HepG2 (cell line): Measurements from ENCODE around the gene MFF. TPM values are rescaled to one million over a fixed set of nuclear protein-coding genes. Genes with fewer than 3 reads are reported as not detected.
A peak's percentile ranks its signal among the peaks of the same experiment; 100 is the strongest.

ENCODE experiments used
- ADNP ChIP-seq: sonication (generic); formaldehyde crosslinking; IDR thresholded peaks from 2 replicates; pipeline ENCODE4 v1.4.0; 2020; ENCODE audit warnings: missing genetic modification reagents
- ARNT2 ChIP-seq: sonication (generic); formaldehyde crosslinking; IDR thresholded peaks from 2 replicates; pipeline ENCODE4 v1.8.0; 2022; ENCODE audit warnings: mild to moderate bottlenecking, low read depth, missing genetic modification reagents, moderate library complexity
- ELF4 ChIP-seq: sonication (generic); formaldehyde crosslinking; IDR thresholded peaks from 2 replicates; pipeline ENCODE4 v1.5.0; 2020; ENCODE audit warnings: missing genetic modification reagents, mild to moderate bottlenecking, moderate library complexity, borderline replicate concordance
- HDAC2 ChIP-seq: sonication (generic); formaldehyde crosslinking; IDR thresholded peaks from 2 replicates; pipeline ENCODE4 v1.4.0; 2020; ENCODE audit warnings: missing genetic modification reagents
- KLF12 ChIP-seq: sonication (generic); formaldehyde crosslinking; IDR thresholded peaks from 2 replicates; pipeline ENCODE4 v1.4.0; 2020; ENCODE audit warnings: missing genetic modification reagents, borderline replicate concordance
- SALL2 ChIP-seq: sonication (generic); formaldehyde crosslinking; IDR thresholded peaks from 2 replicates; pipeline ENCODE4 v1.8.1; 2023; ENCODE audit warnings: mild to moderate bottlenecking, missing genetic modification reagents, inconsistent platforms
- SIX1 ChIP-seq: sonication (generic); formaldehyde crosslinking; IDR thresholded peaks from 2 replicates; pipeline ENCODE4 v1.4.0; 2020; ENCODE audit warnings: missing genetic modification reagents, borderline replicate concordance
- ZNF205 ChIP-seq: IDR thresholded peaks from 2 replicates; pipeline ENCODE4 v1.6.1; 2018; ENCODE audit warnings: missing biosample characterization, missing genetic modification reagents
- ZNF232 ChIP-seq: sonication (generic); formaldehyde crosslinking; IDR thresholded peaks from 2 replicates; pipeline ENCODE4 v1.4.0; 2020; ENCODE audit warnings: missing genetic modification reagents, borderline replicate concordance
- ZNF441 ChIP-seq: sonication (generic); formaldehyde crosslinking; IDR thresholded peaks from 2 replicates; pipeline ENCODE4 v1.7.0; 2021; ENCODE audit warnings: missing genetic modification reagents, borderline replicate concordance
- polyA plus RNA-seq, 8 experiments: library from polyadenylated mRNA; depleted of rRNA in 3 of 8; stranded (reverse) in 7 of 8; unstranded in 1 of 8; fragments of >200 nt; fragmentation: Illumina TruSeq in 4 of 8; extraction: Trizol in 4 of 8; gene quantifications; 2 replicates each; pipeline versions ENCODE4 v1.2.1 to v1.2.3, GENCODE V29; 2011 to 2016; ENCODE audit warnings: low read depth in 4 of 8, missing spikeins in 1 of 8, mixed read lengths in 1 of 8; ENCODE audit not compliant: insufficient read depth in 1 of 8
- total RNA-seq, 5 experiments: library from RNA; depleted of rRNA; stranded (reverse); fragments of >200 nt; fragmentation: Illumina TruSeq; extraction: Trizol; gene quantifications; 2 replicates each; pipeline ENCODE4 v1.2.3, GENCODE V29; 2016; ENCODE audit warnings: low read depth in 1 of 5
- TF ChIP-seq, protein P1 (sequence below): sonication (generic); formaldehyde crosslinking; IDR thresholded peaks from 2 replicates; pipeline ENCODE4 v1.4.0; 2020; ENCODE audit warnings: missing genetic modification reagents
- TF ChIP-seq, protein P2 (sequence below): sonication (generic); formaldehyde crosslinking; IDR thresholded peaks from 2 replicates; pipeline ENCODE4 v1.4.0; 2020; ENCODE audit warnings: missing genetic modification reagents
- TF ChIP-seq, protein P3 (sequence below): sonication (generic); formaldehyde crosslinking; IDR thresholded peaks from 2 replicates; pipeline ENCODE4 v1.5.0; 2020; ENCODE audit warnings: mild to moderate bottlenecking, missing genetic modification reagents
- TF ChIP-seq, protein P4 (sequence below): sonication (generic); formaldehyde crosslinking; IDR thresholded peaks from 2 replicates; pipeline ENCODE4 v1.4.0; 2020; ENCODE audit warnings: missing genetic modification reagents, mild to moderate bottlenecking, borderline replicate concordance
- TF ChIP-seq, protein P5 (sequence below): sonication (generic); formaldehyde crosslinking; IDR thresholded peaks from 2 replicates; pipeline ENCODE4 v1.4.0; 2020; ENCODE audit warnings: missing genetic modification reagents, mild to moderate bottlenecking, borderline replicate concordance

The MFF gene
- total and polyA plus RNA-seq, 2 of the 13 experiments (the other 11 are each of a cell fraction or from before 2014, with no cell fraction given), result 81.9 to 156 TPM

DNA sequence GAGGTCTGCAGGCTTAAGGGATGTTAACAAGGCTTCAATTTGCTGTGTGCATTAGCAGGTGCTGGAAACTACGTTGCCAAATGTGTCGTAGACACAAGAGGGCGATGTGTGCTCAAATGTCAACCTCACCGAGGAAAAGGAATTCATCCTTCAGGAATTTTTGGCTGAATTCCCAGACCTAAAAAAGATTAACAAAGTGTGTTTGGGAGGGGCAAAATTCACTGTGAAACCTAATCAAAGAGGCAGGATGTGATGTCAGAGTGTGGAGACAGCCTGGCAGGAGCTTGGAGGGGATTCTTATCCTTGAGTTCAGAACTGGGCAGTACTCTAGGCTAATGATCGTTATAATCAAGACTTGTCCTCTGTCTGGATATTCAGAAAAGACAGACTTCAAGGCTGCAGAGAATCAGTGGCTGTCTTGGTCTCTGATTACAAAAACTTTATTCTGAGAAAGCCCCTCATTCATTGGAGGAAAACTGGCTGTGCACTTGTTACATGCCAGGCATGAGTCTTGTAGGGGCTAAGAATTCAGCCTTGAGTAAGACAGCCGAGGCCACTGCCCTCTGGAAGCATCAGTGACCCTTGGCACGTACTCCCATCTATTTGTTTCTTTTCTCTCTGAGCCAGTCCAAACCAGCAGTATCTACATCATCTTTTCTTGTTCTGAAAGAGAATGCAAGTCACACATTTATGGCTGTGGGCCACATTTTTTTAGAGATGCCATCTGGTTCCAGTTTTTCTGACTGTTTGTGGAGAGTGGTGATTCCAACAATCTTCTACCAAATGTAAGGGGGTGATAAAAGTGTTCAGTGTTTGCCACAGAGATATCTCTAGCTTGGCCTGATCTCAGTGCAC, 81.4 kb downstream of the MFF start (continued):
- TF ChIP-seq, protein P1, sequence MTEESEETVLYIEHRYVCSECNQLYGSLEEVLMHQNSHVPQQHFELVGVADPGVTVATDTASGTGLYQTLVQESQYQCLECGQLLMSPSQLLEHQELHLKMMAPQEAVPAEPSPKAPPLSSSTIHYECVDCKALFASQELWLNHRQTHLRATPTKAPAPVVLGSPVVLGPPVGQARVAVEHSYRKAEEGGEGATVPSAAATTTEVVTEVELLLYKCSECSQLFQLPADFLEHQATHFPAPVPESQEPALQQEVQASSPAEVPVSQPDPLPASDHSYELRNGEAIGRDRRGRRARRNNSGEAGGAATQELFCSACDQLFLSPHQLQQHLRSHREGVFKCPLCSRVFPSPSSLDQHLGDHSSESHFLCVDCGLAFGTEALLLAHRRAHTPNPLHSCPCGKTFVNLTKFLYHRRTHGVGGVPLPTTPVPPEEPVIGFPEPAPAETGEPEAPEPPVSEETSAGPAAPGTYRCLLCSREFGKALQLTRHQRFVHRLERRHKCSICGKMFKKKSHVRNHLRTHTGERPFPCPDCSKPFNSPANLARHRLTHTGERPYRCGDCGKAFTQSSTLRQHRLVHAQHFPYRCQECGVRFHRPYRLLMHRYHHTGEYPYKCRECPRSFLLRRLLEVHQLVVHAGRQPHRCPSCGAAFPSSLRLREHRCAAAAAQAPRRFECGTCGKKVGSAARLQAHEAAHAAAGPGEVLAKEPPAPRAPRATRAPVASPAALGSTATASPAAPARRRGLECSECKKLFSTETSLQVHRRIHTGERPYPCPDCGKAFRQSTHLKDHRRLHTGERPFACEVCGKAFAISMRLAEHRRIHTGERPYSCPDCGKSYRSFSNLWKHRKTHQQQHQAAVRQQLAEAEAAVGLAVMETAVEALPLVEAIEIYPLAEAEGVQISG, result peak; percentile 89
- TF ChIP-seq ZNF441 (CRISPR knock-in tag), result no peak
- TF ChIP-seq, protein P2, sequence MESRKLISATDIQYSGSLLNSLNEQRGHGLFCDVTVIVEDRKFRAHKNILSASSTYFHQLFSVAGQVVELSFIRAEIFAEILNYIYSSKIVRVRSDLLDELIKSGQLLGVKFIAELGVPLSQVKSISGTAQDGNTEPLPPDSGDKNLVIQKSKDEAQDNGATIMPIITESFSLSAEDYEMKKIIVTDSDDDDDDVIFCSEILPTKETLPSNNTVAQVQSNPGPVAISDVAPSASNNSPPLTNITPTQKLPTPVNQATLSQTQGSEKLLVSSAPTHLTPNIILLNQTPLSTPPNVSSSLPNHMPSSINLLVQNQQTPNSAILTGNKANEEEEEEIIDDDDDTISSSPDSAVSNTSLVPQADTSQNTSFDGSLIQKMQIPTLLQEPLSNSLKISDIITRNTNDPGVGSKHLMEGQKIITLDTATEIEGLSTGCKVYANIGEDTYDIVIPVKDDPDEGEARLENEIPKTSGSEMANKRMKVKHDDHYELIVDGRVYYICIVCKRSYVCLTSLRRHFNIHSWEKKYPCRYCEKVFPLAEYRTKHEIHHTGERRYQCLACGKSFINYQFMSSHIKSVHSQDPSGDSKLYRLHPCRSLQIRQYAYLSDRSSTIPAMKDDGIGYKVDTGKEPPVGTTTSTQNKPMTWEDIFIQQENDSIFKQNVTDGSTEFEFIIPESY (CRISPR knock-in tag), result peak; percentile 44; the same call in 1 of the 2 replicates
- TF ChIP-seq, protein P3, sequence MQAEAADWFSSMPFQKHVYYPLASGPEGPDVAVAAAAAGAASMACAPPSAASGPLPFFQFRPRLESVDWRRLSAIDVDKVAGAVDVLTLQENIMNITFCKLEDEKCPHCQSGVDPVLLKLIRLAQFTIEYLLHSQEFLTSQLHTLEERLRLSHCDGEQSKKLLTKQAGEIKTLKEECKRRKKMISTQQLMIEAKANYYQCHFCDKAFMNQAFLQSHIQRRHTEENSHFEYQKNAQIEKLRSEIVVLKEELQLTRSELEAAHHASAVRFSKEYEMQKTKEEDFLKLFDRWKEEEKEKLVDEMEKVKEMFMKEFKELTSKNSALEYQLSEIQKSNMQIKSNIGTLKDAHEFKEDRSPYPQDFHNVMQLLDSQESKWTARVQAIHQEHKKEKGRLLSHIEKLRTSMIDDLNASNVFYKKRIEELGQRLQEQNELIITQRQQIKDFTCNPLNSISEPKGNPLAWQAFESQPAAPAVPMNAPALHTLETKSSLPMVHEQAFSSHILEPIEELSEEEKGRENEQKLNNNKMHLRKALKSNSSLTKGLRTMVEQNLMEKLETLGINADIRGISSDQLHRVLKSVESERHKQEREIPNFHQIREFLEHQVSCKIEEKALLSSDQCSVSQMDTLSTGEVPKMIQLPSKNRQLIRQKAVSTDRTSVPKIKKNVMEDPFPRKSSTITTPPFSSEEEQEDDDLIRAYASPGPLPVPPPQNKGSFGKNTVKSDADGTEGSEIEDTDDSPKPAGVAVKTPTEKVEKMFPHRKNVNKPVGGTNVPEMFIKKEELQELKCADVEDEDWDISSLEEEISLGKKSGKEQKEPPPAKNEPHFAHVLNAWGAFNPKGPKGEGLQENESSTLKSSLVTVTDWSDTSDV, result no peak
- TF ChIP-seq ADNP (CRISPR knock-in tag), result no peak
- no peak for TF ChIP-seq KLF12 (CRISPR knock-in tag)
- no peak for TF ChIP-seq ZNF232 (CRISPR knock-in tag)
- peak; percentile 74; the same call in 1 of the 2 replicates for TF ChIP-seq ZNF205 (CRISPR knock-in tag)
- TF ChIP-seq ELF4, result no peak
- TF ChIP-seq HDAC2 (CRISPR knock-in tag), result peak; percentile 89; the same call in 1 of the 2 replicates
- TF ChIP-seq, protein P4, sequence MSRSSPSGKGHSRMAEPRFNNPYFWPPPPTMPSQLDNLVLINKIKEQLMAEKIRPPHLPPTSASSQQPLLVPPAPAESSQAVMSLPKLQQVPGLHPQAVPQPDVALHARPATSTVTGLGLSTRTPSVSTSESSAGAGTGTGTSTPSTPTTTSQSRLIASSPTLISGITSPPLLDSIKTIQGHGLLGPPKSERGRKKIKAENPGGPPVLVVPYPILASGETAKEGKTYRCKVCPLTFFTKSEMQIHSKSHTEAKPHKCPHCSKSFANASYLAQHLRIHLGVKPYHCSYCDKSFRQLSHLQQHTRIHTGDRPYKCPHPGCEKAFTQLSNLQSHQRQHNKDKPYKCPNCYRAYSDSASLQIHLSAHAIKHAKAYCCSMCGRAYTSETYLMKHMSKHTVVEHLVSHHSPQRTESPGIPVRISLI (CRISPR knock-in tag), result peak; percentile 60; the same call in 1 of the 2 replicates
- peak; percentile 80; the same call in 1 of the 2 replicates for TF ChIP-seq SIX1
- TF ChIP-seq ARNT2 (CRISPR knock-in tag), result peak; percentile 60; the same call in 1 of the 2 replicates
- TF ChIP-seq SALL2 (CRISPR knock-in tag), result 0 out of 2 replicates have a peak, but pooled peaks have one; percentile 29
- TF ChIP-seq, protein P5, sequence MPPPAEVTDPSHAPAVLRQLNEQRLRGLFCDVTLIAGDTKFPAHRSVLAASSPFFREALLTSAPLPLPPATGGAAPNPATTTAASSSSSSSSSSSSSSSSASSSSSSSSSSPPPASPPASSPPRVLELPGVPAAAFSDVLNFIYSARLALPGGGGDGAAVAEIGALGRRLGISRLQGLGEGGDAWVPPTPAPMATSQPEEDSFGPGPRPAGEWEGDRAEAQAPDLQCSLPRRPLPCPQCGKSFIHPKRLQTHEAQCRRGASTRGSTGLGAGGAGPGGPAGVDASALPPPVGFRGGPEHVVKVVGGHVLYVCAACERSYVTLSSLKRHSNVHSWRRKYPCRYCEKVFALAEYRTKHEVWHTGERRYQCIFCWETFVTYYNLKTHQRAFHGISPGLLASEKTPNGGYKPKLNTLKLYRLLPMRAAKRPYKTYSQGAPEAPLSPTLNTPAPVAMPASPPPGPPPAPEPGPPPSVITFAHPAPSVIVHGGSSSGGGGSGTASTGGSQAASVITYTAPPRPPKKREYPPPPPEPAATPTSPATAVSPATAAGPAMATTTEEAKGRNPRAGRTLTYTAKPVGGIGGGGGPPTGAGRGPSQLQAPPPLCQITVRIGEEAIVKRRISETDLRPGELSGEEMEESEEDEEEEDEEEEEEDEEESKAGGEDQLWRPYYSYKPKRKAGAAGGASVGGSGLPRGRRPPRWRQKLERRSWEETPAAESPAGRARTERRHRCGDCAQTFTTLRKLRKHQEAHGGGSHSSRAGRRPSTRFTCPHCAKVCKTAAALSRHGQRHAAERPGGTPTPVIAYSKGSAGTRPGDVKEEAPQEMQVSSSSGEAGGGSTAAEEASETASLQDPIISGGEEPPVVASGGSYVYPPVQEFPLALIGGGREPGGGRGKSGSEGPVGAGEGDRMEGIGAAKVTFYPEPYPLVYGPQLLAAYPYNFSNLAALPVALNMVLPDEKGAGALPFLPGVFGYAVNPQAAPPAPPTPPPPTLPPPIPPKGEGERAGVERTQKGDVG (CRISPR knock-in tag), result no peak
